ENCODE measurements around the gene RTP5.

The RTP5 gene

GRCh38 chr2:241852116-241852980 is 17.2 kb upstream of the RTP5 start:
- no peaks in the 10 kb centered on the region for H3K9me2 ChIP-seq (replicated peaks; ENCODE audit: low read depth, low read length)
- H3K9me3 ChIP-seq (ENCODE audit: insufficient read depth, low read depth, low read length), result no peaks in the 10 kb centered on the region
- H3K36me3 ChIP-seq (ENCODE audit: insufficient read depth, low read length), result no peaks in the 10 kb centered on the region
- H3K4me3 ChIP-seq (ENCODE audit: low read length, poor library complexity, severe bottlenecking), result no peak overlapping the region
- H3K27me3 ChIP-seq (ENCODE audit: insufficient read depth, low read length, poor library complexity, severe bottlenecking), result no peaks in the 10 kb centered on the region
- TF ChIP-seq EZH2phosphoT487 (IDR thresholded peaks at IDR 0.05; ENCODE audit: borderline replicate concordance) (no peak), CTCF (conservative IDR thresholded peaks at IDR 0.05; ENCODE audit: low read length) (no peak)
- no peak overlapping the region for H3K9ac ChIP-seq (ENCODE audit: low read depth, low read length, poor library complexity, severe bottlenecking)
- no peaks in the 10 kb centered on the region for H3F3A ChIP-seq (ENCODE audit: low read depth)
- no peak overlapping the region for H3K4me2 ChIP-seq (ENCODE audit: low read depth, low read length, poor library complexity, severe bottlenecking)
- no peak overlapping the region for H2AFZ ChIP-seq (ENCODE audit: low read length)
- H3K4me1 ChIP-seq (ENCODE audit: insufficient read depth, low read length, poor library complexity, severe bottlenecking), result peaks cover 4% of the 10 kb centered on the region
- no peaks in the 10 kb centered on the region for H4K20me1 ChIP-seq (ENCODE audit: insufficient read depth, low read length, poor library complexity, severe bottlenecking)
- no peaks in the 10 kb centered on the region for H3K79me2 ChIP-seq (ENCODE audit: insufficient read depth, low read length)

- no peaks in the 10 kb centered on the region for H3K27me3 ChIP-seq (ENCODE audit: insufficient read depth, low read length, poor library complexity, severe bottlenecking)
- H3K36me3 ChIP-seq (ENCODE audit: insufficient read depth, low read length), result no peaks in the 10 kb centered on the region
- no peaks in the 10 kb centered on the region for H3K9me2 ChIP-seq (replicated peaks; ENCODE audit: low read depth, low read length)
- H3K79me2 ChIP-seq (ENCODE audit: insufficient read depth, low read length), result no peaks in the 10 kb centered on the region
- no peak overlapping the region for H2AFZ ChIP-seq (ENCODE audit: low read length)
- no peak overlapping the region for H3K9ac ChIP-seq (ENCODE audit: low read depth, low read length, poor library complexity, severe bottlenecking)
- TF ChIP-seq CTCF (conservative IDR thresholded peaks at IDR 0.05; ENCODE audit: low read length) (no peak), EZH2phosphoT487 (IDR thresholded peaks at IDR 0.05; ENCODE audit: borderline replicate concordance) (no peak)
- peaks cover 4% of the 10 kb centered on the region for H3K4me1 ChIP-seq (ENCODE audit: insufficient read depth, low read length, poor library complexity, severe bottlenecking)
- H3K4me2 ChIP-seq (ENCODE audit: low read depth, low read length, poor library complexity, severe bottlenecking), result no peak overlapping the region
- H3F3A ChIP-seq (ENCODE audit: low read depth), result no peaks in the 10 kb centered on the region
- H3K4me3 ChIP-seq (ENCODE audit: low read length, poor library complexity, severe bottlenecking), result no peak overlapping the region
- no peaks in the 10 kb centered on the region for H3K9me3 ChIP-seq (ENCODE audit: insufficient read depth, low read depth, low read length)
- no peaks in the 10 kb centered on the region for H4K20me1 ChIP-seq (ENCODE audit: insufficient read depth, low read length, poor library complexity, severe bottlenecking)
These were observed 16.4 kb upstream of the RTP5 start for GRCh38 chr2:241852981-241853631.

GRCh38 chr2:241853651-241854341 is 15.7 kb upstream of the RTP5 start:
- H3K9ac ChIP-seq (ENCODE audit: low read depth, low read length, poor library complexity, severe bottlenecking), result no peak overlapping the region
- H3K4me2 ChIP-seq (ENCODE audit: low read depth, low read length, poor library complexity, severe bottlenecking), result no peak overlapping the region
- H3K27me3 ChIP-seq (ENCODE audit: insufficient read depth, low read length, poor library complexity, severe bottlenecking), result no peaks in the 10 kb centered on the region
- H3K9me3 ChIP-seq (ENCODE audit: insufficient read depth, low read depth, low read length), result no peaks in the 10 kb centered on the region
- H3K9me2 ChIP-seq (replicated peaks; ENCODE audit: low read depth, low read length), result no peaks in the 10 kb centered on the region
- H3K4me3 ChIP-seq (ENCODE audit: low read length, poor library complexity, severe bottlenecking), result no peak overlapping the region
- H3K79me2 ChIP-seq (ENCODE audit: insufficient read depth, low read length), result no peaks in the 10 kb centered on the region
- H4K20me1 ChIP-seq (ENCODE audit: insufficient read depth, low read length, poor library complexity, severe bottlenecking), result no peaks in the 10 kb centered on the region
- no peaks in the 10 kb centered on the region for H3K36me3 ChIP-seq (ENCODE audit: insufficient read depth, low read length)
- TF ChIP-seq EZH2phosphoT487 (IDR thresholded peaks at IDR 0.05; ENCODE audit: borderline replicate concordance) (no peak), CTCF (conservative IDR thresholded peaks at IDR 0.05; ENCODE audit: low read length) (no peak)
- H2AFZ ChIP-seq (ENCODE audit: low read length), result no peak overlapping the region
- peaks cover 5% of the 10 kb centered on the region for H3K4me1 ChIP-seq (ENCODE audit: insufficient read depth, low read length, poor library complexity, severe bottlenecking)
- no peaks in the 10 kb centered on the region for H3F3A ChIP-seq (ENCODE audit: low read depth)

All from Loucy (cell line).